AG04450 (cell line): ENCODE data around the gene DBNDD2. TPM values are rescaled to one million over a fixed set of nuclear protein-coding genes. Genes with fewer than 3 reads are reported as not detected.

ENCODE experiments used
- CTCF ChIA-PET: fragments of 300-600, 350-600 bp; formaldehyde crosslinking; extraction: SDS; loops from one replicate; lab custom pipeline; 2022; ENCODE audit warnings: antibody characterized with exemption, inconsistent platforms; lab: Charles Lee
- POLR2A ChIA-PET: fragments of 350-600 bp; formaldehyde crosslinking; extraction: SDS; loops from one replicate; lab custom pipeline; 2021; ENCODE audit warnings: antibody characterized with exemption, inconsistent platforms; lab: Yijun Ruan, JAX
- DNase-seq: peaks from one replicate; pipeline ENCODE4 v3.0.0-alpha.2; 2011; ENCODE audit warnings: low read depth, low spot score
- H3K27ac ChIP-seq: one replicate; pipeline ENCODE4 v1.5.1; 2012; ENCODE audit warnings: low read depth, low read length, control low read depth
- H3K27me3 ChIP-seq: one replicate; pipeline ENCODE4 v1.6.0; 2012; ENCODE audit warnings: low read length; ENCODE audit not compliant: control insufficient read depth, insufficient read depth
- H3K4me3 ChIP-seq: 2 replicates; pipeline ENCODE4 v1.5.1; 2011; ENCODE audit warnings: mild to moderate bottlenecking, low read depth, low read length, control low read depth
- H3K9me3 ChIP-seq: 2 replicates; pipeline ENCODE4 v1.5.1; 2012; ENCODE audit warnings: low read length; ENCODE audit not compliant: control insufficient read depth, insufficient read depth
- polyA minus RNA-seq: library from RNA; depleted of rRNA, polyadenylated mRNA; stranded (reverse); fragments of >200 nt; gene quantifications from 2 replicates; pipeline ENCODE4 v1.2.3, GENCODE V29; 2011; rRNA and poly(A)+ RNA removed
- polyA plus RNA-seq: library from polyadenylated mRNA; depleted of rRNA; stranded (reverse); fragments of >200 nt; gene quantifications from 2 replicates; pipeline ENCODE4 v1.2.3, GENCODE V29; 2011; rRNA removed
- TF ChIP-seq, protein P1 (sequence below): IDR thresholded peaks from 2 replicates; pipeline ENCODE4 v1.5.1; 2011; ENCODE audit warnings: low read depth, low read length, control low read depth, inconsistent platforms

Gene DBNDD2
- polyA plus RNA-seq (12.8 and 13.8 TPM in 2 replicates), polyA minus RNA-seq (7.3 and 7.8 TPM in 2 replicates)

DNA sequence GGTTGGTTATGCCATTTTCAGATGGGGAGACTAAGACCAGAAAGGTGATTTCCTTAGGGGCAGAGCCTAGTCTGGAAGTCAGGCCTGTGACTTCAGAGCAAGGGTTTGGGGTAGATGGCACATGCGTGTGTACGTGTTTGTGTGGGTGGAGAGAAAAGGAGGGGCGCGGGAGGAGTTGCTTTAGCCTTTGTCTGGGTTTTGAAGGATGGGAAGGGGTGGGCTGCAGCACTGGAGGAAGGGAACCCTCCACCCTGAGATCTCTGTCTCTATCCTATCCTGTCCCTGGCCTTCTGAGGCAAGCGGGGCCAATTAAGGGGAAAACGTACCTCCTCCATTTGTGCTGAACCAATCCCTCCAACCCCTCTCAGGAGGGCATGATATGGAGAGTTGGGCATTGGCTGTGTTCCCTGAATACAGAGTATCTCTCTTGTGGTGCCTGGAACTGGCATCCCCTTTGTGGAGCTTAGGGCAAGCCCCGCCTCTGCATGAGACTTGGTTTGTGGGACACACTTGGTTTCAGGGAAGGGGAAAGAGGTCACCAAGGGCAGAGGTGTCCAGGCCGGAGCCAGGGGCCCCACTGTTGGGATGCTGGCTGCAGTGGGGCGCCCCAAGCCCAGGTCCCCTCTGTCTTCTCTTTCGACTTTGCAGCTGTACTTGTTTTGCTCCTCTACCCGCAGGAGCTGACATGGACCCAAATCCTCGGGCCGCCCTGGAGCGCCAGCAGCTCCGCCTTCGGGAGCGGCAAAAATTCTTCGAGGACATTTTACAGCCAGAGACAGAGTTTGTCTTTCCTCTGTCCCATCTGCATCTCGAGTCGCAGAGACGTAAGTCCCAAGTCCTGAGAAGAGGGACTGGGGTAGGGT, at the start of gene DBNDD2:
Gene DBNDD2 (plus strand): TSS at position 507 of the 863 bp plus-strand sequence. CDS start 179 bp downstream, at position 686.
- no peaks in the 10 kb centered on the region for H3K9me3 ChIP-seq
- no peaks in the 10 kb centered on the region for H3K27me3 ChIP-seq
- ChIA-PET POLR2A (interaction anchor here (1.5 kb wide), 1 partner anchor 45 kb away, joined by 4 read pairs; the partner anchor contains the start of gene SYS1), CTCF (interaction anchor here (0.9 to 2.3 kb wide), 4 partner anchors 10 to 71 kb away, joined by 3 to 14 read pairs (median 6); no protein-coding TSS in a partner anchor)
- peak within 1 kb of the TSS; percentile 70 for H3K4me3 ChIP-seq
- no peak within 1 kb of the TSS for H3K27ac ChIP-seq
- DNase-seq, result no peak
- TF ChIP-seq, protein P1, sequence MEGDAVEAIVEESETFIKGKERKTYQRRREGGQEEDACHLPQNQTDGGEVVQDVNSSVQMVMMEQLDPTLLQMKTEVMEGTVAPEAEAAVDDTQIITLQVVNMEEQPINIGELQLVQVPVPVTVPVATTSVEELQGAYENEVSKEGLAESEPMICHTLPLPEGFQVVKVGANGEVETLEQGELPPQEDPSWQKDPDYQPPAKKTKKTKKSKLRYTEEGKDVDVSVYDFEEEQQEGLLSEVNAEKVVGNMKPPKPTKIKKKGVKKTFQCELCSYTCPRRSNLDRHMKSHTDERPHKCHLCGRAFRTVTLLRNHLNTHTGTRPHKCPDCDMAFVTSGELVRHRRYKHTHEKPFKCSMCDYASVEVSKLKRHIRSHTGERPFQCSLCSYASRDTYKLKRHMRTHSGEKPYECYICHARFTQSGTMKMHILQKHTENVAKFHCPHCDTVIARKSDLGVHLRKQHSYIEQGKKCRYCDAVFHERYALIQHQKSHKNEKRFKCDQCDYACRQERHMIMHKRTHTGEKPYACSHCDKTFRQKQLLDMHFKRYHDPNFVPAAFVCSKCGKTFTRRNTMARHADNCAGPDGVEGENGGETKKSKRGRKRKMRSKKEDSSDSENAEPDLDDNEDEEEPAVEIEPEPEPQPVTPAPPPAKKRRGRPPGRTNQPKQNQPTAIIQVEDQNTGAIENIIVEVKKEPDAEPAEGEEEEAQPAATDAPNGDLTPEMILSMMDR, result no peak

GRCh38 chr20:45359069-45359405, 49.1 kb upstream of the DBNDD2 start:
- H3K9me3 ChIP-seq, result no peaks in the 10 kb centered on the region; the same call in 1 of the 2 replicates
- H3K27me3 ChIP-seq, result no peaks in the 10 kb centered on the region
- CTCF ChIA-PET, result interaction anchor here (1.5 to 7.0 kb wide), 4 partner anchors 14 to 412 kb away, joined by 5 to 88 read pairs (median 22); no protein-coding TSS in a partner anchor
- TF ChIP-seq, protein P1, result no peak
- H3K4me3 ChIP-seq, result no peak overlapping the region
- DNase-seq, result no peak
- H3K27ac ChIP-seq, result peak overlapping the region; percentile 57
- POLR2A ChIA-PET, result interaction anchor here (0.8 to 2.1 kb wide), 3 partner anchors 10 to 21 kb away, joined by 3 to 6 read pairs (median 4); partner anchors contain the start of gene SDC4

DNA sequence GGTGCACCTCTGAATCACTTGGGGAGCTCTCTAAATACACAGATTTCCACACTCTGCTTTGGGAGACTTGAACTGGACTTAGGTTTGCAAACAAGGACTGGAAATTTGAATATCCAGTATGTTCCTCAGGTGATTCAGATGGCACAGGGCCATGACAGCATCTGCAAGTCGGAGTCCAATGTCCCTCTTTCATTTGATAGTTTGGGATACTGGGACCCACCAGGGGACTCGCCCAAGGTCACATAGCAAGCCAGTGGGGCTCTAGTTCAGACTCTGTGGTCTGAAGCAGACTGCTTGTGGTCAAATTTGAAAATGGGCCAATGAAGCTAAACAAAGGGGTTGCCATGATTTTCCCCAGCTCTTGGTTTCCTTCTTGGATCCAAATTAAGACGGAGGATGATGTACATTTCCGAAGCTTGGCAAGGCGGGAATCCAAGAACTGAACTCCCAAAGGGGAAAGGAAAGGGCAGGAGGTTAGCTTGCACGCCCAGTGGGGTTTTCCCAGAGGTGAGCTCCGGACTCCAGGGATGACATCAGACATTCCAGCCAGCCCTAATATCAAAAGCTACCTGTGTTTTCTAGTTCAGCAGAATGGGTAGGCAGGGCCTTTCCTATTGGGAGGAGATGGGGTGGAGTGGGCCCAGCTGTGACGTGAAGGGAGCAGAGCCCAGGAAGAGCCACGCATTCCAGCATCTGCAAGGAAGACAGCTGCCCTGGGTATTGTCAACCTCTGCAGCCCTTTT, 48.5 kb upstream of the DBNDD2 start:
- peak overlapping the region; percentile 57 for H3K27ac ChIP-seq
- POLR2A ChIA-PET, result interaction anchor here (0.8 to 2.1 kb wide), 3 partner anchors 11 to 22 kb away, joined by 3 to 6 read pairs (median 4); partner anchors contain the start of gene SDC4
- DNase-seq, result no peak

GRCh38 chr20:45361793-45362192, 46.3 kb upstream of the DBNDD2 start:
- TF ChIP-seq, protein P1, result no peak
- DNase-seq, result no peak
- CTCF ChIA-PET, result interaction anchor here (0.7 to 7.0 kb wide), 12 partner anchors 9 to 409 kb away, joined by 3 to 88 read pairs (median 9); partner anchors contain the start of gene PIGT
- Histone ChIP-seq H3K4me3 (no peak overlapping the region), H3K9me3 (no peaks in the 10 kb centered on the region; the same call in 1 of the 2 replicates), H3K27me3 (no peaks in the 10 kb centered on the region), H3K27ac (no peak overlapping the region)
- POLR2A ChIA-PET, result interaction anchor here (1.7 to 3.9 kb wide), 2 partner anchors 14 to 24 kb away, joined by 5 to 36 read pairs; partner anchors contain the start of gene SDC4

More for the DNA sequence above, 48.5 kb upstream of the DBNDD2 start:
- TF ChIP-seq, protein P1, result no peak
- CTCF ChIA-PET, result interaction anchor here (0.8 to 7.0 kb wide), 5 partner anchors 14 to 411 kb away, joined by 3 to 88 read pairs (median 14); no protein-coding TSS in a partner anchor
- Histone ChIP-seq H3K4me3 (no peak overlapping the region), H3K9me3 (no peaks in the 10 kb centered on the region; the same call in 1 of the 2 replicates), H3K27me3 (no peaks in the 10 kb centered on the region)
